GM12872 (cell line): ENCODE results near the gene C10orf67.

Experiments used
- TF ChIP-seq, protein P1 (sequence below): IDR thresholded peaks from 3 replicates; pipeline ENCODE4 v1.5.1; 2011; ENCODE audit warnings: low read depth, mild to moderate bottlenecking, low read length, moderate library complexity; ENCODE audit not compliant: insufficient read depth

The C10orf67 gene

DNA sequence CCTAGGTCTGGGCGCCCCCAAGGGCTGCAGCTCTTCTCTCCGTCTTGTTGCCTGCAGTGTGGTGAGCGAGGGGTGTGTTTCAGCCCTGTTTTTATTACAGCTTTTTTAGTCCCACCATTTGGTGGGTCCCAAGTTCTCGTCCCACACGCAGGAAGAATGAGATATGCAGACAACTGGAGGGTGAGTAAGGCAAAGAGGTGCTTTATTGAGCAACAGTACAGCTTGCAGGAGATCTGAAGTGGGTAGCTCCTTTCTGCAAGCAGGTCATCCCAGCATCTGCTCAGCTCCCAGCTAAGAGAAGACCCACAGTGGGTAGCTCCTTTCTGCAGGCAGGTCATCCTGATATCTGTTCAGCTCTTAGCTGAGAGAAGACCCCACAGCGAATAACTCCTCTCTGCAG is 28.2 kb downstream of the C10orf67 start:
- TF ChIP-seq, protein P1, sequence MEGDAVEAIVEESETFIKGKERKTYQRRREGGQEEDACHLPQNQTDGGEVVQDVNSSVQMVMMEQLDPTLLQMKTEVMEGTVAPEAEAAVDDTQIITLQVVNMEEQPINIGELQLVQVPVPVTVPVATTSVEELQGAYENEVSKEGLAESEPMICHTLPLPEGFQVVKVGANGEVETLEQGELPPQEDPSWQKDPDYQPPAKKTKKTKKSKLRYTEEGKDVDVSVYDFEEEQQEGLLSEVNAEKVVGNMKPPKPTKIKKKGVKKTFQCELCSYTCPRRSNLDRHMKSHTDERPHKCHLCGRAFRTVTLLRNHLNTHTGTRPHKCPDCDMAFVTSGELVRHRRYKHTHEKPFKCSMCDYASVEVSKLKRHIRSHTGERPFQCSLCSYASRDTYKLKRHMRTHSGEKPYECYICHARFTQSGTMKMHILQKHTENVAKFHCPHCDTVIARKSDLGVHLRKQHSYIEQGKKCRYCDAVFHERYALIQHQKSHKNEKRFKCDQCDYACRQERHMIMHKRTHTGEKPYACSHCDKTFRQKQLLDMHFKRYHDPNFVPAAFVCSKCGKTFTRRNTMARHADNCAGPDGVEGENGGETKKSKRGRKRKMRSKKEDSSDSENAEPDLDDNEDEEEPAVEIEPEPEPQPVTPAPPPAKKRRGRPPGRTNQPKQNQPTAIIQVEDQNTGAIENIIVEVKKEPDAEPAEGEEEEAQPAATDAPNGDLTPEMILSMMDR = no peak

DNA sequence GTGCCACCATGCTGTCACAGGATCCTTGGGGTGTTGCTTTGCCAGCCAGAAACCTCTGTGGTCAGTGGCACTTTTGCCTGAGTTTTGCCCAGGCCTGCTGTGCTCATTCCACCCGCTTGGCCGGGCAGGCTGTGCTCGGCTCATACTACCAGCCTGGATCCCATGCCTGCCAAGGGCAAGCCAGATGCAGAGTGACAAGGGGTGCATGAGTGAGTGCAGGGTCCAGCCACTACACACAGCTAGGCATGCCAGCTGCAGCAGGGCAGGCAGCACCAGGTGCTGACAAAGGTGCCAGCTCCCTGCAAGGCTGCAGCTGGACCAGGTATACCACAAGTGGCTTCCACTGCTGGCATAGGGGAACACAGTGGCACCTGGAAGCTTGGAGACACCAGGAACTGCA is 28.6 kb downstream of the C10orf67 start:
- TF ChIP-seq, protein P1 = no peak

- TF ChIP-seq, protein P1 = peak; percentile 58
Measured at GRCh38 chr10:23314835-23315239, 29.8 kb downstream of the C10orf67 start.

- TF ChIP-seq, protein P1 = no peak
Measured at GRCh38 chr10:23311034-23311433, 33.6 kb downstream of the C10orf67 start.

GRCh38 chr10:23310404-23310803 is 34.2 kb downstream of the C10orf67 start:
- TF ChIP-seq, protein P1 = no peak

- TF ChIP-seq, protein P1 = peak; percentile 35; the same call in 2 of the 3 replicates
Measured at GRCh38 chr10:23294638-23295247, 49.9 kb downstream of the C10orf67 start.

GRCh38 chr10:23293973-23294590 is 50.5 kb downstream of the C10orf67 start:
- TF ChIP-seq, protein P1 = no peak
